ENCODE data around the gene ZNF668.

The ZNF668 gene

GRCh38 chr16:31094424-31095120 lies 20.5 kb upstream of the ZNF668 start, which contains the start of gene VKORC1:
Gene VKORC1 (minus strand): TSS chr16:31094797. CDS start chr16:31094729, 68 bp downstream.
- TF ChIP-seq, protein P1, sequence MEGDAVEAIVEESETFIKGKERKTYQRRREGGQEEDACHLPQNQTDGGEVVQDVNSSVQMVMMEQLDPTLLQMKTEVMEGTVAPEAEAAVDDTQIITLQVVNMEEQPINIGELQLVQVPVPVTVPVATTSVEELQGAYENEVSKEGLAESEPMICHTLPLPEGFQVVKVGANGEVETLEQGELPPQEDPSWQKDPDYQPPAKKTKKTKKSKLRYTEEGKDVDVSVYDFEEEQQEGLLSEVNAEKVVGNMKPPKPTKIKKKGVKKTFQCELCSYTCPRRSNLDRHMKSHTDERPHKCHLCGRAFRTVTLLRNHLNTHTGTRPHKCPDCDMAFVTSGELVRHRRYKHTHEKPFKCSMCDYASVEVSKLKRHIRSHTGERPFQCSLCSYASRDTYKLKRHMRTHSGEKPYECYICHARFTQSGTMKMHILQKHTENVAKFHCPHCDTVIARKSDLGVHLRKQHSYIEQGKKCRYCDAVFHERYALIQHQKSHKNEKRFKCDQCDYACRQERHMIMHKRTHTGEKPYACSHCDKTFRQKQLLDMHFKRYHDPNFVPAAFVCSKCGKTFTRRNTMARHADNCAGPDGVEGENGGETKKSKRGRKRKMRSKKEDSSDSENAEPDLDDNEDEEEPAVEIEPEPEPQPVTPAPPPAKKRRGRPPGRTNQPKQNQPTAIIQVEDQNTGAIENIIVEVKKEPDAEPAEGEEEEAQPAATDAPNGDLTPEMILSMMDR (IDR thresholded peaks at IDR 0.05; ENCODE audit: insufficient read depth, low read depth, low read length, missing control alignments): no peak
- H3K4me3 ChIP-seq (ENCODE audit: low read length): peak within 1 kb of the TSS; percentile 87
- DNase-seq (ENCODE audit: low read depth): peak; percentile 99

DNA sequence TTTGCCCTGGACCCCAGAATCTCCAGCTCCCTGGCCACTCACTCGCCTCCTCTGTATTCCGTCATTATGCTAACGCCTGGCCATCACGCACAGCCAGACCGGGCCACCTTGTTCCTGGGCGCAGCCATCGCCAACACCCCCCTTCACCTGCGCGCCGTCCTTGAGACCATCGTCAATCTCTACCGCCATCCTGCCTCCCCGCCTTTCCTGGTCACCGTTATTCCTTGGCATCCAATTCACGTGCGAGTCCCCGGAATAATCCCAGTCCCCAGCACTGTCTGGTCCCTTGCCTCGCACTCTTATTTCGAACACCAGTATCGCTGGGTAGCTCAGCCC lies 20.0 kb upstream of the ZNF668 start:
- TF ChIP-seq, protein P1 (IDR thresholded peaks at IDR 0.05; ENCODE audit: insufficient read depth, low read depth, low read length, missing control alignments): no peak
- H3K4me3 ChIP-seq (ENCODE audit: low read length): peak overlapping the region; percentile 87
- peak; percentile 16 for DNase-seq (ENCODE audit: low read depth)

DNA sequence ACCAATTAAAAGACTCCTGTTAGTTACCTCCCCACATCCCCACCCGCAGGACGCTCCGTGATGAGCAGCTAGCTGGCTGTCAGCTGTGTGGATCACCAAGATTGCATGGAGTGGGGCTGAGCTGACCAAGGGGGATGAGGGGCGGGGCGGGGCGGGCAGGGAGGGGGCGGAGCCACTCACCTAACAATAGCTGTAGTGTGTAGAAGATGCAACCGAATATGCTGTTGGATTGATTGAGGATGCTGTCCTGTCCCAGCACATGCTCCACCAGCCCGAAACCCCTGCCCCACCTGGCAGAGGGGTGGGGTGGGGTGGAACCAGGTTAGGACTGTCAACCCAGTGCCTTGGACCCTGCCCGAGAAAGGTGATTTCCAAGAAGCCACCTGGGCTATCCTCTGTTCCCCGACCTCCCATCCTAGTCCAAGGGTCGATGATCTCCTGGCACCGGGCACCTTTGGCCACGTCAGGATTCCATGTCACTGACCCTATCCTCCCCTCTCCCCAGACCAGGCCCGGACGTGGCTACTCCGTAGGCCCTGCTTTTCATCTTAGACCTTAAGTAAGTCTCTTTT lies 19.2 kb upstream of the ZNF668 start:
- DNase-seq (ENCODE audit: low read depth): peak; percentile 48
- TF ChIP-seq, protein P1 (IDR thresholded peaks at IDR 0.05; ENCODE audit: insufficient read depth, low read depth, low read length, missing control alignments): no peak
- H3K4me3 ChIP-seq (ENCODE audit: low read length): peak overlapping the region; percentile 87

DNA sequence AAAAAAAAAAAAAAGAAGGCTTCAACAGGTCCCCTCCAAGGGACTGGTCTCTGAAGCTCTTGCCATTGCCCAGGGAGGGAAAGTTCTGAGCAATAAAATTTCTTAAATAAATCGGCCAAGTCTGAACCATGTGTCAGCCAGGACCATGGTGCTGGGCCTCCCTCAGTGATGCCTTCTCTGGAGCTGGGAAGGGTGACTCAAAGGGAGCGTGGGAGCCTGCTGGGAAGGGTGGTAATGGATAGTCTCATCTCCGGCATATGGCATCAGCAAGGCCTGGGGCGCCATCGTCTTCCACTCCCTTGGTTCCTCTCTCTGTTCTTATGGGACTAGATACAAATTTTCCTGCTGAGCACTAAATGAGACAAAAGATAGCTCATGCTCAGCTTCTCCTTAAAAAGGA lies 18.3 kb upstream of the ZNF668 start:
- DNase-seq (ENCODE audit: low read depth): no peak
- TF ChIP-seq, protein P1 (IDR thresholded peaks at IDR 0.05; ENCODE audit: insufficient read depth, low read depth, low read length, missing control alignments): no peak
- no peak overlapping the region for H3K4me3 ChIP-seq (ENCODE audit: low read length)

DNA sequence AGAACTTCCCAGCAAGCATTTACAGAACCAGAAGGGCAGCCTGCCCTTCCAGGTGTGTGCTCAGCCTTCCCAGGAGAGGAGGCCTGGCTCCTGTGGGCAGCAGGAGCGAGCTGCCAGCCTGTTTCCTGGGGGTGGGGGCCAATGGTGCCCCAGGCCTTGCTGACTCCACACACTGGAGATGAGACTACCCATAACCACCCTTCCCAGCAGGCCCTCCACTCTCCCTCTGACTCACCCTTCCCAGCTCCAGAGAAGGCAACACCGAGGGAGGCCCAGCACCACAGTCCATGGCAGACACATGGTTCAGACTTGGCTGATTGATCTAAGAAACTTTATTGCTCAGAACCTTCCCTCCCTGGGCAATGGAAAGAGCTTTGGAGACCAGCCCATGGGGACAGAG lies 16.5 kb upstream of the ZNF668 start:
- TF ChIP-seq, protein P1 (IDR thresholded peaks at IDR 0.05; ENCODE audit: insufficient read depth, low read depth, low read length, missing control alignments): no peak
- peak; percentile 54 for DNase-seq (ENCODE audit: low read depth)
- no peak overlapping the region for H3K4me3 ChIP-seq (ENCODE audit: low read length)

DNA sequence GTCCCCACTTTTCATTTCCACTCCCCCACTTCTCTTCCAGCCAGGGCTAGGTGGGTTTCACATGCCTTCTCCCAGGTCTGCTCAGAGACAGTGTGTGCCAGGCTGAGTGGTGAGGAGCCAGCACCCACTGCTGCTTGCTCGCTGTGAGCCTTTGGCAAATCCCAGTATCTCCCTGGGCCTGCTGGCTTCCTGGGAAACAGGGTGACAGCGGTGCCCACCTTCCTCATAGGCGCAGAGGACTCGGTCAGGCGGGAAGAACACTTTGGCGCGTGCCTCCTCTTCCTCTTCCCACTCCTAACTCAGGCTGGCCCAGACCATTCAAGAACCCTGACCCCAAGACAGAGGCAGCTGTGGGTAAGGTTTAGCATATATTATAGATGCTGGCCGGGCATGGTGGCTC lies 15.2 kb upstream of the ZNF668 start:
- no peak for DNase-seq (ENCODE audit: low read depth)

More for the DNA sequence above, 15.2 kb upstream of the ZNF668 start:
- H3K4me3 ChIP-seq (ENCODE audit: low read length): no peak overlapping the region
- TF ChIP-seq, protein P1 (IDR thresholded peaks at IDR 0.05; ENCODE audit: insufficient read depth, low read depth, low read length, missing control alignments): no peak
